H9 (cell line): Measurements from ENCODE around the gene DSC1. TPM values are rescaled to one million over a fixed set of nuclear protein-coding genes. Genes with fewer than 3 reads are reported as not detected.

Experiments
- DNase-seq: peaks from one replicate; pipeline ENCODE4 v3.0.0-alpha.2; 2017
- H2AFZ ChIP-seq: one replicate; pipeline ENCODE4 v1.6.1; 2013; ENCODE audit warnings: mild to moderate bottlenecking, low read length, control low read depth, moderate library complexity
- H2AK5ac ChIP-seq: 2 replicates; pipeline ENCODE4 v1.6.1; 2013; ENCODE audit warnings: low read length, control low read depth, mixed read lengths; ENCODE audit not compliant: insufficient read length
- H2BK120ac ChIP-seq: one replicate; pipeline ENCODE4 v1.6.1; 2013; ENCODE audit warnings: low read depth, mild to moderate bottlenecking, low read length, control low read depth, inconsistent platforms; ENCODE audit not compliant: poor library complexity, severe bottlenecking
- H2BK12ac ChIP-seq: 2 replicates; pipeline ENCODE4 v1.6.1; 2013; ENCODE audit warnings: low read length, control low read depth, mixed read lengths, low read depth; ENCODE audit not compliant: insufficient read length
- H2BK15ac ChIP-seq: 2 replicates; pipeline ENCODE4 v1.6.1; 2013; ENCODE audit warnings: low read depth, low read length, control low read depth
- H2BK20ac ChIP-seq: one replicate; pipeline ENCODE4 v1.6.1; 2013; ENCODE audit warnings: low read depth, mild to moderate bottlenecking, low read length, control low read depth, inconsistent platforms; ENCODE audit not compliant: poor library complexity, severe bottlenecking
- H2BK5ac ChIP-seq: 2 replicates; pipeline ENCODE4 v1.6.1; 2013; ENCODE audit warnings: low read length, control low read depth, mixed read lengths; ENCODE audit not compliant: insufficient read length
- H3K14ac ChIP-seq: 2 replicates; pipeline ENCODE4 v1.6.1; 2013; ENCODE audit warnings: low read length, control low read depth; ENCODE audit not compliant: insufficient read depth
- H3K18ac ChIP-seq: 2 replicates; pipeline ENCODE4 v1.6.1; 2013; ENCODE audit warnings: low read depth, mild to moderate bottlenecking, mixed read lengths, low read length, control low read depth; ENCODE audit not compliant: insufficient read length
- H3K23ac ChIP-seq: 2 replicates; pipeline ENCODE4 v1.6.1; 2013; ENCODE audit warnings: low read length, control low read depth, mixed read lengths, low read depth; ENCODE audit not compliant: insufficient read length
- H3K23me2 ChIP-seq: 2 replicates; pipeline ENCODE4 v1.6.1; 2013; ENCODE audit warnings: low read depth, mild to moderate bottlenecking, mixed read lengths, low read length, control low read depth; ENCODE audit not compliant: insufficient read length, poor library complexity, severe bottlenecking
- H3K27ac ChIP-seq: 2 replicates; pipeline ENCODE4 v1.5.1; 2013; ENCODE audit warnings: low read length, control low read depth, mixed read lengths, low read depth; ENCODE audit not compliant: insufficient read length
- H3K27me3 ChIP-seq: 2 replicates; pipeline ENCODE4 v1.6.1; 2013; ENCODE audit warnings: low read length, control low read depth, inconsistent platforms; ENCODE audit not compliant: insufficient read depth
- H3K4ac ChIP-seq: 2 replicates; pipeline ENCODE4 v1.6.1; 2013; ENCODE audit warnings: low read depth, mild to moderate bottlenecking, control low read depth, inconsistent platforms, low read length, moderate library complexity
- H3K4me1 ChIP-seq: 2 replicates; pipeline ENCODE4 v1.6.1; 2013; ENCODE audit warnings: low read length, control low read depth, inconsistent platforms; ENCODE audit not compliant: insufficient read depth
- H3K4me2 ChIP-seq: 2 replicates; pipeline ENCODE4 v1.6.1; 2013; ENCODE audit warnings: low read length, control low read depth, mixed read lengths; ENCODE audit not compliant: insufficient read length, insufficient read depth
- H3K56ac ChIP-seq: 2 replicates; pipeline ENCODE4 v1.6.1; 2013; ENCODE audit warnings: low read depth, mild to moderate bottlenecking, mixed read lengths, low read length, control low read depth; ENCODE audit not compliant: insufficient read length
- H3K79me1 ChIP-seq: 2 replicates; pipeline ENCODE4 v1.6.1; 2013; ENCODE audit warnings: low read depth, mild to moderate bottlenecking, moderate library complexity, low read length, control low read depth, inconsistent platforms; ENCODE audit not compliant: insufficient read depth, poor library complexity, severe bottlenecking
- H3K79me2 ChIP-seq: 2 replicates; pipeline ENCODE4 v1.6.1; 2013; ENCODE audit warnings: low read length, control low read depth, inconsistent platforms; ENCODE audit not compliant: insufficient read depth
- H3K9ac ChIP-seq: 2 replicates; pipeline ENCODE4 v1.6.1; 2013; ENCODE audit warnings: low read length, control low read depth, mixed read lengths; ENCODE audit not compliant: insufficient read length; ENCODE audit errors: extremely low read depth
- H3K9me3 ChIP-seq: one replicate; pipeline ENCODE4 v1.6.1; 2013; ENCODE audit warnings: low read depth, low read length, inconsistent platforms; ENCODE audit not compliant: control insufficient read depth
- H3T11ph ChIP-seq: one replicate; pipeline ENCODE4 v1.6.1; 2013; ENCODE audit warnings: mild to moderate bottlenecking, low read length, control low read depth, inconsistent platforms
- H4K20me1 ChIP-seq: one replicate; pipeline ENCODE4 v1.6.1; 2013; ENCODE audit not compliant: control insufficient read depth, insufficient read length, insufficient read depth
- H4K5ac ChIP-seq: 2 replicates; pipeline ENCODE4 v1.6.1; 2013; ENCODE audit warnings: low read depth, mild to moderate bottlenecking, mixed read lengths, low read length, control low read depth; ENCODE audit not compliant: insufficient read length
- H4K8ac ChIP-seq: replicated peaks from 2 replicates; pipeline ENCODE4 v1.6.1; 2013; ENCODE audit warnings: low read length, control low read depth, mixed read lengths, low read depth; ENCODE audit not compliant: insufficient read length
- H4K91ac ChIP-seq: 2 replicates; pipeline ENCODE4 v1.6.1; 2013; ENCODE audit warnings: low read depth, mild to moderate bottlenecking, moderate library complexity, mixed read lengths, low read length, control low read depth; ENCODE audit not compliant: insufficient read length
- H3K27ac Mint-ChIP-seq, 3 experiments: 2 replicates in 2 of 3; 3 replicates in 1 of 3; pipeline ENCODE4 v1.8.0; 2020 to 2021; ENCODE audit warnings: mixed read lengths in 3 of 3, mild to moderate bottlenecking in 1 of 3, moderate library complexity in 1 of 3
- H3K27me3 Mint-ChIP-seq: 2 replicates; pipeline ENCODE4 v1.8.0; 2021; ENCODE audit warnings: low read depth, mild to moderate bottlenecking, moderate library complexity, mixed read lengths
- H3K36me3 Mint-ChIP-seq, 3 experiments: 2 replicates in 2 of 3; 3 replicates in 1 of 3; pipeline ENCODE4 v1.8.0; 2020 to 2021; ENCODE audit warnings: low read depth in 3 of 3, mixed read lengths in 3 of 3; ENCODE audit not compliant: insufficient read depth in 1 of 3
- H3K4me1 Mint-ChIP-seq, 2 experiments: 2 replicates each; pipeline ENCODE4 v1.8.0; 2020; ENCODE audit warnings: mixed read lengths in 2 of 2
- H3K4me3 Mint-ChIP-seq, 2 experiments: 2 replicates in 1 of 2; 3 replicates in 1 of 2; pipeline ENCODE4 v1.8.0; 2020 to 2021; ENCODE audit warnings: mild to moderate bottlenecking in 2 of 2, mixed read lengths in 2 of 2, moderate library complexity in 1 of 2
- H3K9me3 Mint-ChIP-seq, 2 experiments: 2 replicates in 1 of 2; 3 replicates in 1 of 2; pipeline ENCODE4 v1.8.0; 2020; ENCODE audit warnings: mild to moderate bottlenecking in 2 of 2, mixed read lengths in 2 of 2, moderate library complexity in 1 of 2
- CTCF ChIP-seq: fragments of 200-600 bp; sonication (generic); conservative IDR thresholded peaks from 3 replicates; pipeline ENCODE4 v1.8.0; 2021; ENCODE audit warnings: antibody characterized with exemption, mild to moderate bottlenecking
- WGBS: extraction: QIAGEN DNeasy Blood & Tissue Kit; methylation state at CpG from one replicate; pipeline ENCODE4 v1.1.7; 2013; ENCODE audit warnings: missing lambda C conversion rate, low lambda C conversion rate, mixed read lengths; ENCODE audit not compliant: insufficient read length; ENCODE audit errors: extremely low coverage; 5-methylcytosine and 5-hydroxymethylcytosine counted together
- total RNA-seq: library from RNA; stranded (reverse); gene quantifications from 2 replicates; pipeline ENCODE4 v1.2.1, GENCODE V29; 2021

The DSC1 gene
- total RNA-seq, 1 experiment from 2014 or later = not detected

GRCh38 chr18:31171144-31171839 is 8.6 kb upstream of the DSC1 start:
- H3K9ac ChIP-seq = no peak overlapping the region
- H2BK12ac ChIP-seq = no peak overlapping the region
- H2AK5ac ChIP-seq = no peak overlapping the region
- H3K4me1 ChIP-seq = no peaks in the 10 kb centered on the region
- no peaks in the 10 kb centered on the region for H3K27me3 ChIP-seq
- no peak overlapping the region for H3T11ph ChIP-seq
- no peak overlapping the region for H3K14ac ChIP-seq
- no peak overlapping the region for H3K27ac Mint-ChIP-seq
- H3K4ac ChIP-seq = no peak overlapping the region
- no peak for DNase-seq
- H2AFZ ChIP-seq = no peak overlapping the region
- TF ChIP-seq CTCF = no peak
- H3K9me3 Mint-ChIP-seq = no peaks in the 10 kb centered on the region; a peak in 1 of 5 replicates
- H3K56ac ChIP-seq = no peak overlapping the region
- no peaks in the 10 kb centered on the region for H3K27me3 Mint-ChIP-seq
- H3K4me1 Mint-ChIP-seq = peaks cover 4 to 10% of the 10 kb centered on the region in 2 experiments
- WGBS = no CpG with 5 or more reads among the region's 1 CpG
- no peak overlapping the region for H4K5ac ChIP-seq
- no peaks in the 10 kb centered on the region for H3K79me1 ChIP-seq
- no peak overlapping the region for H3K23ac ChIP-seq
- no peak overlapping the region for H3K4me3 Mint-ChIP-seq
- H4K20me1 ChIP-seq = no peaks in the 10 kb centered on the region
- no peaks in the 10 kb centered on the region for H3K79me2 ChIP-seq
- H3K36me3 Mint-ChIP-seq = no peaks in the 10 kb centered on the region
- no peak overlapping the region for H3K18ac ChIP-seq
- no peak overlapping the region for H2BK15ac ChIP-seq
- no peak overlapping the region for H4K91ac ChIP-seq
- no peak overlapping the region for H2BK5ac ChIP-seq
- H3K27ac ChIP-seq = no peak overlapping the region
- no peak overlapping the region for H2BK120ac ChIP-seq
- H3K9me3 ChIP-seq = no peaks in the 10 kb centered on the region
- H3K4me2 ChIP-seq = no peak overlapping the region
- no peaks in the 10 kb centered on the region for H3K23me2 ChIP-seq
- H2BK20ac ChIP-seq = no peak overlapping the region
- no peak overlapping the region for H4K8ac ChIP-seq
